Mesothelial cell of epicardium (in vitro differentiated cells): ENCODE results near the gene LGALS4. TPM values are rescaled to one million over a fixed set of nuclear protein-coding genes. Genes with fewer than 3 reads are reported as not detected.
"Not testable (repeated sequence)": the region's sequence is repeated elsewhere in the genome, so short reads cannot be mapped to it uniquely, and the experiment has no call there.

Source experiments
- DNase-seq, 2 experiments: peaks; one replicate each; pipeline ENCODE4 v3.0.0; 2021; ENCODE audit warnings: low spot score in 2 of 2; ENCODE audit not compliant: unreplicated experiment in 2 of 2
- H3K27ac Mint-ChIP-seq: 2 replicates; pipeline ENCODE4 v1.8.0; 2021; ENCODE audit warnings: mixed read lengths
- H3K27me3 Mint-ChIP-seq: 2 replicates; pipeline ENCODE4 v1.8.0; 2021; ENCODE audit warnings: low read depth, mixed read lengths
- H3K36me3 Mint-ChIP-seq: 2 replicates; pipeline ENCODE4 v1.8.0; 2021; ENCODE audit warnings: mixed read lengths
- H3K4me1 Mint-ChIP-seq: 2 replicates; pipeline ENCODE4 v1.8.0; 2021; ENCODE audit warnings: mixed read lengths
- H3K4me3 Mint-ChIP-seq: 2 replicates; pipeline ENCODE4 v1.8.0; 2021; ENCODE audit warnings: mild to moderate bottlenecking, moderate library complexity, mixed read lengths
- H3K9me3 Mint-ChIP-seq: 2 replicates; pipeline ENCODE4 v1.8.0; 2021; ENCODE audit warnings: mixed read lengths
- CTCF ChIP-seq: fragments of 200-600 bp; sonication (generic); IDR thresholded peaks from one replicate; pipeline ENCODE4 v1.5.0; 2021; ENCODE audit warnings: antibody characterized with exemption; ENCODE audit not compliant: unreplicated experiment
- total RNA-seq: library from RNA; stranded (reverse); gene quantifications from 3 replicates; pipeline ENCODE4 v1.2.1, GENCODE V29; 2021

LGALS4 gene
- total RNA-seq, 1 donor from 2014 or later = 1.6 TPM

- H3K27me3 Mint-ChIP-seq = no peaks in the 10 kb centered on the region
- peaks cover 3% of the 10 kb centered on the region for H3K9me3 Mint-ChIP-seq
- no peak for TF ChIP-seq CTCF
- H3K4me1 Mint-ChIP-seq = no peaks in the 10 kb centered on the region
- DNase-seq = no peak
- H3K36me3 Mint-ChIP-seq = no peaks in the 10 kb centered on the region
- no peak overlapping the region for H3K27ac Mint-ChIP-seq
- H3K4me3 Mint-ChIP-seq = no peak overlapping the region
Observed at GRCh38 chr19:38759590-38760003, 53.1 kb downstream of the LGALS4 start.

DNA sequence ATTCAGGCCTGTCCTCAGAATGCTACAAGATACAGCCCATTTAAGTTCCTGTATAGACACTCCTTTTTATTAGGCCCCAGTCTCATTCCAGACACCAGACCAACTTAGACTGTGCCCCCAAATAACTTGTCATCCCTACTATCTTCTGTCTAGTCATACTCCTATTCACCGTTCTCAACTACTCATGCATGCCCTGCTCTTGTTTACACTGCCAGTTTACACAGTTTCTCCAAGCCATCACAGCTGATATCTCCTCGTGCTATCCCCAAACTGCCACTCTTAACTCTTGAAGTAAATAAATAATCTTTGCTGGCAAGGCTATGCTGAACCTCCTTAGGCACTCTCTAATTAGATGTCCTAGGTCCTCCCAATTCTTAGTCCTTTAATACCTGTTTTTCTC is 58.5 kb downstream of the LGALS4 start:
- not testable (repeated sequence) for H3K27me3 Mint-ChIP-seq, DNase-seq, H3K36me3 Mint-ChIP-seq, H3K9me3 Mint-ChIP-seq, H3K4me3 Mint-ChIP-seq, H3K4me1 Mint-ChIP-seq, H3K27ac Mint-ChIP-seq

DNA sequence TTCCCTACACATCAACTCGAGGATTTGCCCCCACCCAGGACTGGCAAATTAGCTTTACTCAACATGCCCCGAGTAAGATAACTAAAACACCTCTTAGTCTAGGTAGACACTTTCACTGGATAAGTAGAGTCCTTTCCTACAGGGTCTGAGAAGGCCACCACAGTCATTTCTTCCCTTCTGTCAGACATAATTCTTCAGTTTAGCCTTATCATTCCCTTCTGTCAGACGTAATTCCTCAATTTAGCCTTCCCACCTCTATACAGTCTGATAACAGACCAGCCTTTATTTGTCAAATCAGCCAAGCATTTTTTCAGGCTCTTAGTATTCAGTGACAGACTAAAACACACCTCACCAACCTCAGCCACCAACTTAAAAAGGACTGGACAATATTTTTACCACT is 59.0 kb downstream of the LGALS4 start:
- not testable (repeated sequence) for H3K4me1 Mint-ChIP-seq, H3K4me3 Mint-ChIP-seq, DNase-seq, H3K9me3 Mint-ChIP-seq, H3K27ac Mint-ChIP-seq, H3K36me3 Mint-ChIP-seq, H3K27me3 Mint-ChIP-seq

Other genes with a start within 250 kb of the LGALS4 start
- 3.9 to 5.6 TPM (median 4.9 TPM) in 3 replicates for gene MAP4K1, start 195.0 kb downstream of the LGALS4 start, total RNA-seq
- gene EIF3K, start 193.8 kb downstream of the LGALS4 start, total RNA-seq = 198 to 213 TPM (median 201 TPM) in 3 replicates
- gene ACTN4, start 165.3 kb downstream of the LGALS4 start, total RNA-seq = 452 to 469 TPM (median 460 TPM) in 3 replicates
- 6.1 to 6.8 TPM (median 6.7 TPM) in 3 replicates for gene CAPN12, start 68.5 kb downstream of the LGALS4 start, total RNA-seq
- gene LGALS7, start 39.4 kb downstream of the LGALS4 start, total RNA-seq = not detected in 3 replicates
- 1.2 TPM in 1 of 3 replicates, not detected in the others for gene LGALS7B, start 23.7 kb downstream of the LGALS4 start, total RNA-seq
- 79.5 to 91.4 TPM (median 85.9 TPM) in 3 replicates for gene ECH1, start 18.8 kb upstream of the LGALS4 start, total RNA-seq
- 423 to 443 TPM (median 425 TPM) in 3 replicates for gene HNRNPL, start 37.0 kb upstream of the LGALS4 start, total RNA-seq
- gene RINL, start 65.3 kb upstream of the LGALS4 start, total RNA-seq = 2.1 to 3.3 TPM (median 2.3 TPM) in 3 replicates
- 45.2 to 46.5 TPM (median 45.7 TPM) in 3 replicates for gene SIRT2, start 86.7 kb upstream of the LGALS4 start, total RNA-seq
- gene NFKBIB, start 87.0 kb upstream of the LGALS4 start, total RNA-seq = 13.4 to 13.9 TPM (median 13.5 TPM) in 3 replicates
- gene CCER2, start 99.2 kb upstream of the LGALS4 start, total RNA-seq = 1.8 to 2.2 TPM (median 2.0 TPM) in 3 replicates
- gene SARS2, start 117.8 kb upstream of the LGALS4 start, total RNA-seq = 59.0 to 70.7 TPM (median 61.3 TPM) in 3 replicates
- gene MRPS12, start 118.0 kb upstream of the LGALS4 start, total RNA-seq = 22.3 to 24.3 TPM (median 23.5 TPM) in 3 replicates
- 72.7 to 77.3 TPM (median 72.8 TPM) in 3 replicates for gene FBXO17, start 162.8 kb upstream of the LGALS4 start, total RNA-seq
- 9.5 to 10.2 TPM (median 9.6 TPM) in 3 replicates for gene FBXO27, start 219.6 kb upstream of the LGALS4 start, total RNA-seq